Measurements from ENCODE around the gene MORF4L2.

MORF4L2 gene

DNA sequence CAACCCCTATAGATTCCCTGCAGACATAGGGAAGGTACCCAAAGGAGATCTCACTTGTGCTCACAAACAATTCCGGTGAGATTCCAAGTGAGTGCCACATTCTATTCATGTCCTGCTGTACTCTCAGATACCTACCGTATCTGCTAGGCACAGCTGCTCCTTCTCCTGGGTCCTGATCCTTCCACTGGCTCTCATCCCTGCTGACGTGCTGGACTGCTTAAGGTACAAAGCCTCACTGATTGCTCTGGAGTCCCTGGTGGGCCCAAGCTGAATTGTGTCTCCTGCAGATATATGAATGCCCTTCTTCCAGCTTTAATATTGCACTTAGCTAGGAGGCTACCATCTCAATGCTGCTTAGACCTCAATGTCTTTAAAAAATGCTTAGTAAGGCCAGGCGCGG is 55.4 kb downstream of the MORF4L2 start:
- no peak for DNase-seq

DNA sequence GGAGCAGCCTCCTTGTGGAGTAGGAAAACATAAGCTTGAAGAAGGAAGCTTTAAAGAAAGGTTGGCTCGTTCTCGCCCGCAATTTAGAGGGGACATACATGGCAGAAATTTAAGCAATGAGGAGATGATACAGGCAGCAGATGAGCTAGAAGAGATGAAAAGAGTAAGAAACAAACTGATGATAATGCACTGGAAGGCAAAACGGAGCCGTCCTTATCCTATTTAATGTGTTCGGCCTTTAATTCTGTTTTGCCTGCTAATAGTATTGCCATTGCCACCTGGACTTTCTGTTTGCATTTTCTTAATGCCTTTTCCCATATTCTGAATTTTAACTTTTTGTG is 56.4 kb downstream of the MORF4L2 start:
- DNase-seq: no peak

DNA sequence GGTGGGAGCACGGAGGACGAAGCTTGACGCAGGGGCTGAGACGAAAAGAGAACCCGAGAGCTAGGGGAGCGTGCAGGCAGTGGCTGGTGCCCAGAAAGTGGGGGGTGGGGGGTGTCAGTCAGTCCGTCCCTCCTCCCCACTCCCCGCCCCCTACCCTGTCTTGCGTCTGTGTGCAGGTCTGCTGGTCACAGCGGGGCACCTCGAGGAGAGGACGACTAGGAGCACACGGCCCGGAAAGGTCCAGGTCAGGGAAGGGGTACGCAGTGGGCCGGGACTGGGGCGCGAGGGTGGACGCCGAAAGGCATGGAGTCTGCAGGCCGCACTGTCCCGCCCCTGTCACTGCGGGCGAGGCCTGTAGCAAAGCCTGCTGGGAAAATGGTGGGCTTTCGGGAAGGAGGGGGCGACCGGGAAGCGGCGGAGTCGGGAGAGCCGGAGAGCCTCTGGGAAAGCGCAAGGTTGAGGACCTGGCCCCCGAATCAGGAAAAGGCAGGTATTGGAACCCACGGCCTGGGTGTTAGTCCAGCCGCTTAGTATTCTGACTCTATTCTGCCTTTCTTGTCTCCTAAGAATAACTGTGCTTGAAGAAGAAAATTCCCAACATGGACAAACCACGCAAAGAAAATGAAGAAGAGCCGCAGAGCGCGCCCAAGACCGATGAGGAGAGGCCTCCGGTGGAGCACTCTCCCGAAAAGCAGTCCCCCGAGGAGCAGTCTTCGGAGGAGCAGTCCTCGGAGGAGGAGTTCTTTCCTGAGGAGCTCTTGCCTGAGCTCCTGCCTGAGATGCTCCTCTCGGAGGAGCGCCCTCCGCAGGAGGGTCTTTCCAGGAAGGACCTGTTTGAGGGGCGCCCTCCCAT is 57.0 kb downstream of the MORF4L2 start:
- DNase-seq: peak; percentile 88

DNA sequence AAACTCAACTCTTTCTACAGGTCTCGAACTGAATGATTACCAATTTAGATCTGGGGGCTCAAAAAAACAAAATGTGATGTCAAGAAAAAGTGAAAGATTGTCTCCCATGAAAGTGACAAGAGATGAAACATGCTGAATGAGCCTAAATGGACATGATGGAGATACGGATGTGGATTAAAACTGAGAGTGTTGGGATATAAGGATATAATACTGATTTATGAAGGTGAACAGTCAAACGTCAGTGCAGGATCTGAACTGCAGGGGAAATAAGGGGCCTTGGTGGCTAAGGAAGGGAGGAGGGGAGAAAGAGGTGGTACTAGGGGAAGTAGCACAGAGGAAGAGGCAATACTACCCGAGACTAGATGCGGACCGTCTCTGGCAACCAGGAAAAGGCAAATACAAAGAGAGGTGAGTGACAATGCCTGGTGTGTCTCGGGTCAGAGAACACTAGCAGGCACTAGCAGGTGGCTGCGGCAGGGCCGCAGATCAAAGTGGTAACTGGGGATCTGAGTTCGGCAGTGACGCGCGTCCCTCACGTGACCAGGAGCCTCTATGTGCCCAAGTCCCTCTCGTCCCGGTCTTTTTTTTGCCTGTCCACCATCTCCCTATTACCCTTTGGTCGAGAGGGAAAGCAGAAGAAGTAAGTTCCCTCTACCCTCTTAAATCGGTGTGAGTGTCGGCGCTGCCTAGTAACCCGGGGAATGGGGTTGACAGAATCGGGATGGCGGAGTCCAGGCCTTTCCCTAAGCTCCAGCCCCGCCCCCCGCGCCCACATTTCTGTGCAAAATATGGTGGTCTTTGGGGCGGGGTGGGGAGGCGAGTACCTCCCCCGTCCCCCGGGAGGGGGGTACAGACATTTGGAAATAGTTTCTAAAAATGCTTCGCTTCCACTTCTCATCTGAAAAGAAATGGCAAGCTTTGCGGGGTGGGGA is 57.8 kb downstream of the MORF4L2 start, which contains the start of gene TCEAL1:
Gene TCEAL1 (plus strand): TSS at position 590 of the 932 bp plus-strand sequence. CDS start 942 bp downstream, outside the sequence.
- peak; percentile 78 for DNase-seq

DNA sequence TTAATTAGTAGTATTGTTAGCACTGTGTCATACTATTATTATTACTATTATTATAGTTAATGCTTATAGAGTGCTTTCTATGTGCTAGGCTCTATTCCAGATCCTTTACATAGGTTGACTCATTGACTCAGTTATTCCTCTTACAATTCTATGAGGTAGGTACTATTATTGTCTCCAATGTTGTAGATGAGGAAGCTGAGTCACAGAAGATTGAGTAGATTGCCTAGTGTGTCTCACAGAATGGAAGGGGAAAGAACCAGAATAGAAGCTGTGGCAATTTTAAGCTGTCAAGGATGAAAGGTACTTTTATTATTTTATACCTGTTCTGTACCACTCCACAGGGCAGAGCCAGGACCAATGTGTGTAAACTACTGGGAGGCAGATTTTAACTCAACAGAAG is 59.6 kb downstream of the MORF4L2 start:
- DNase-seq: no peak
